Upper lobe of left lung (tissue), 4 donors: Measurements from ENCODE around the gene CHI3L1.

ENCODE experiments used
- EP300 ChIP-seq, 4 donors: sonication (generic); formaldehyde crosslinking; IDR thresholded peaks; one replicate each; pipeline ENCODE4 v1.5.1; 2017; ENCODE audit warnings: antibody characterized with exemption in 4 of 4, control low read depth in 2 of 4
- TF ChIP-seq, protein P1 (sequence below), 6 experiments: fragments of 450-650 bp in 4 of 6; fragments of 200-600 bp in 2 of 6; sonication (generic) in 2 of 6; IDR thresholded peaks; one replicate each; pipeline ENCODE4 v1.5.1; 2016 to 2019; ENCODE audit warnings: antibody characterized with exemption in 6 of 6

DNA sequence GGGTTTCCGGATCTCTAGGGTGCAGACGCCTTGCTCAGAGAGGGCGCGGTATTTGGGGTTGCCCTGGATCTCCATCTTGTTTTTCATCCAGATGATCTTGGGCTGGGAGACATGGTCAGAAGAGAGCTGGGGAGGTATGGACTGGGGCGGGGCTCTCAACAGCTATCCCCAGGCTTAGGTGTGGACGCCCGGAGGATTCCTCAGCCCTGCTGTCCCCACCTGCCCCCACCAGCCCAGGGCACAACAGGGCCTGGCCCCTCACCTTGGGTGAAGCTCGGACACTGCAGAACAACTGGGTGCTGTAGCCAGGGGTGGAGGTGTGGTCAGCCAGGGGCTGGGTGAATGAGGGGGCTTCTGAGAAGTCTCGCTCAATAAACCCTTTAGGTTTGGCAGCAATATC, 17.5 kb downstream of the CHI3L1 start:
- no peak for TF ChIP-seq EP300 (IDR thresholded peaks at IDR 0.05)
- TF ChIP-seq, protein P1, sequence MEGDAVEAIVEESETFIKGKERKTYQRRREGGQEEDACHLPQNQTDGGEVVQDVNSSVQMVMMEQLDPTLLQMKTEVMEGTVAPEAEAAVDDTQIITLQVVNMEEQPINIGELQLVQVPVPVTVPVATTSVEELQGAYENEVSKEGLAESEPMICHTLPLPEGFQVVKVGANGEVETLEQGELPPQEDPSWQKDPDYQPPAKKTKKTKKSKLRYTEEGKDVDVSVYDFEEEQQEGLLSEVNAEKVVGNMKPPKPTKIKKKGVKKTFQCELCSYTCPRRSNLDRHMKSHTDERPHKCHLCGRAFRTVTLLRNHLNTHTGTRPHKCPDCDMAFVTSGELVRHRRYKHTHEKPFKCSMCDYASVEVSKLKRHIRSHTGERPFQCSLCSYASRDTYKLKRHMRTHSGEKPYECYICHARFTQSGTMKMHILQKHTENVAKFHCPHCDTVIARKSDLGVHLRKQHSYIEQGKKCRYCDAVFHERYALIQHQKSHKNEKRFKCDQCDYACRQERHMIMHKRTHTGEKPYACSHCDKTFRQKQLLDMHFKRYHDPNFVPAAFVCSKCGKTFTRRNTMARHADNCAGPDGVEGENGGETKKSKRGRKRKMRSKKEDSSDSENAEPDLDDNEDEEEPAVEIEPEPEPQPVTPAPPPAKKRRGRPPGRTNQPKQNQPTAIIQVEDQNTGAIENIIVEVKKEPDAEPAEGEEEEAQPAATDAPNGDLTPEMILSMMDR (IDR thresholded peaks at IDR 0.05), result no peak
